GM18907 (cell line): ENCODE results near the gene MBD1.
"Not testable (repeated sequence)": the region's sequence is repeated elsewhere in the genome, so short reads cannot be mapped to it uniquely, and the experiment has no call there.

Experiments used
- ATAC-seq: cut with Tn5 transposase; IDR thresholded peaks from one replicate; pipeline ENCODE4 v1.9.1; 2021; ENCODE audit warnings: mild to moderate bottlenecking, moderate library complexity; ENCODE audit not compliant: unreplicated experiment

The MBD1 gene

DNA sequence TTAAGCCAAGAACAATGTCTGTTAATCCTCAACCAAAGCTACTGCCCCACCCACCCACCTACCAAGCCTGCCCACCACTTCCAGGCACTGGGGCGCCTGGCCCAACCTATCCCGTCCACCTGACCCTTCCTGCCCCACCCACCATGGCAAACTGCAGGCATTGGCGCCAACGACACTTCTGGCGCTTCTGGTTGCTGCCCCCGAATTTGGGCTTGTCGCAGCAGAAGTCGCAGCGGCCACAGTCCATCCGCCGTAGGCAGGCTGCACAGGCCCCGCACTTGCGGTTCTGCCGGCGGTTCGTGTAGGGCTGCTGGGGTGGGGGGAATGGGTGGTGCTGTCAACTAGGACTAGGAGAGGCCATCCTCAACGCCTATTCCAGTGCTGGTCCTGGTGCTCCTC is 7.3 kb downstream of the MBD1 start:
- no peak for ATAC-seq

DNA sequence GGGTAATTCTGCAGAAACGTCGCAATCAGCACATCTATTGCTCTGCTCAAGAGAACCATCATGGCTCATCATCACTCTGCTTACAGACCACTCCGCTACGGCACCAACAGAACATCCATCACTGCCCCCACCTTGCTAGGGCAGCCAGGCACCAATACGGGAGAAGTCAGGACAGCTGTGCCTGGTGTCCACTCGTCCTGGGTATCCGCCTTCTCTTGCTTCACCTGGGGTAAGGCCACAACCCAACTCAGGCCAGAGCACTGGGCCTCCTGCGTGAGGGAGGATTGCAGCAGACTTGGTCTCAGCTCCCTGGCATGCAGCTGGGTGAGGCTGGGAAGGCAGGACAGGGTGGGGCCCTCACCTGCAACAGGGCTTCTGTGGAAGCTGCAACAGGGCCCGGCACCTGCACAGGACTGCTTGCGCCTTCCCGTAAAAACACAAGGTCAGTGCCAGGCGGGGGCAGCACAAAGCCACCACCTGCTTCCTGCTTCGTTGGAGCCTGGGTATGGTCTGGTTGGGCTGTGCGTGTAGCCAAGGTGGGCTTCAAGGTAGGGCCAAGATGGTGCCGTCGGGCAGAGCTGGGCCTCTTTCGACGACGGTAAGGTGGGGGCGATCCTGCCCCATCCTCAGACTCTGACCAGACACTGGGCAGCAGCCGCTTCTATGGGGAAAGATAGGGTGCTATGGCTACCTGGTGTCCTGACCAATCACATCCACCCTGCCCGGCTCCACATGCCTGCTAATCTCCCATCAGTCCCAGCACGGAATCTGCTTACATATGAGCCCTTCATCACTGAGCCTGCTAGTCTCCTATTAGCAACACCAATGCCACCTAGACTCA is 7.9 kb downstream of the MBD1 start:
- no peak for ATAC-seq

DNA sequence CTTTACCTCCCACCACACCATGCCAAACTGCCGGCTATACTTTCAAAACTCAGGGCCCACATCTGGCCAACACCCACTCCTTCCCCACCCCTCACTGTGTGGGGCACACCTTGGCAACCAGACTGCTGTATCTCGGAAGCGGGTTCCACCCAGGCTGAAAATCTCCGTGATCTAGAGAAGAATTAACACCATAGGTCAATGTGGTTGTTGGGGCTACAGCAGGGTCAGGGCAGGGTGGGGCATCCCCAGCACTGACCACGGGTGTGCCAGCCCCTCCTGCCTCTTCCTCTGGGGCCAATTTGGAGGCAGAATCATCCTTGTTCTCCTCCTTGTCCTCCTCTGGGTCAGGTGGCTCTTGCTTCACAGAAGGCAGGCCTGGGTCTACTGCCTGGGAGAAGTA is 8.8 kb downstream of the MBD1 start:
- ATAC-seq = no peak

DNA sequence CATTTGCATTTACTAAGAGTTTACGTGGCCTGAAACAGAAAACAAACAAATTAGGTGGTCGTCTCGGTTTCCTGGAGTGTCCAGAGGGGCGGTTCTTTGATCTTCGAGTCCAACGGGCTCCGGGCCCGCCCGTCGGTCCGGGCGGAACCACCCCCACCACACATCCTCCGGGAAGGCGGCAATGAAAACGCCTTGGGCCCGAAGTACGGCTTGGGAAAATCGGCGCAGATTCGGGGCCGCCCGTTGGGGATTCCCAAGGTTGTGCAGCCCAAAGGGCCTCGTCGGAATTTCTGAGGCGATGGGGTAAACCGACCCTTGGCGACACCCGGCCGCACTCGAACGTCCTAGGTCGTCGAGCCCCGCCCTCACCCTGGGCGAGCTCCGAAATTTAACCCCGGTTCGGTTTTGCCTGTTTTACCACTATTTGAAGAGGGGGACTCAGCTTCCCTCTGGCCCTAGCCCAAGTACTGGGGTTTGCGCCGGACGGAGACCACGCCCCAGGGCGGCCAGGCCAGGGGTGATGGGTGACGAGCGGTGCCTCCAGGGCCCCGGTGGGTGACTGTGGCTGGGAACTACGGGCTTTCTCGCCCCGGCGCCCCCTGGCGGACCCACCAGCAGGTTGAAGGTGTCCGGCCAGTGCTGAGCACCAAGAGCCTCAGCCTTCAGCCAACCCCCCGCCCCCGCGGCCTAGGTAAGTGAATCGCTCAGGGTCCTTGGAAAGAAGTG is 13.1 kb downstream of the MBD1 start:
- peak; percentile 74 for ATAC-seq

DNA sequence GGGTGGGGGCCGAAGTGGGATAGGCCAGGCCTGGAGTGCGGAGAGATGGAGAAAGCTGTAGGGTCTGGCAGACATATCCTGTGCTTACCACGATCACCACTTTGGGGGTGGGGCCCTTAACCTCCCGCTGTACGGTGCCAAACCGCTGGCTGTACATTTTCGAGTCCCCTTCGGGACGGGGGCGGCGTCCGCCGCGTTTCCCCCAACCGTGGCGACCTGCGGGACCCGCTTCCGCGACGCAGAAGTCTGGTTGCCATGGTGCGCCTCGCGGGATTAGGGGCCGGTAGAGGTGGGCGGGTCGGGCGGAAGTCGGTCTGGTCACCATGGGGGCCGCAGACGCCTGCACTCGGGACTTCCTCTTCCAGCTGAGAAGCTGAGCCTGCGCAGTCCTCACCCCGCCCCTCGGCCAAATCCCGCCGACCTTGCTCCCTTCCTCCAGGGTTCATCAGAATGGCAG is 15.0 kb downstream of the MBD1 start, which contains the start of gene CFAP53:
CFAP53 (minus strand) TSS at position 248 of the 457 bp plus-strand sequence; CDS start at position 157, 91 bp downstream.
- peak; percentile 80 for ATAC-seq

DNA sequence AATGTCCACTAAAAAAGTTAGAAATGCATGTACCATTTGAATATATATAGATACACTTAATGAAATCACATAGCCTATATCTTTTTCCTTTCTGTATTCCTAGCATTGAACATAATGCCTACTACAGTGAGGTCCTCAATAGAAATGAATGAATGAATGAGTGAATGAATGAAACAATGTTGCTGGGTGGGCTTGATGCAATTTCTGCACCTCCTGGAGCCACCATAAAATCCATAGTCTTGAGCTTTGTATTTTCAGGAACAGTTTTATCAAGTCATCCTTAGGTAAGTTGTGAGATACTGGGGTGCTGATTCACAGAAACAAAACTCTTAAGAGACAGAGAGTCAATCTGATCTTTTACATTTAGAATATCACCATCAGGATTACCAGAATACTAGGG is 18.3 kb downstream of the MBD1 start:
- no peak for ATAC-seq

DNA sequence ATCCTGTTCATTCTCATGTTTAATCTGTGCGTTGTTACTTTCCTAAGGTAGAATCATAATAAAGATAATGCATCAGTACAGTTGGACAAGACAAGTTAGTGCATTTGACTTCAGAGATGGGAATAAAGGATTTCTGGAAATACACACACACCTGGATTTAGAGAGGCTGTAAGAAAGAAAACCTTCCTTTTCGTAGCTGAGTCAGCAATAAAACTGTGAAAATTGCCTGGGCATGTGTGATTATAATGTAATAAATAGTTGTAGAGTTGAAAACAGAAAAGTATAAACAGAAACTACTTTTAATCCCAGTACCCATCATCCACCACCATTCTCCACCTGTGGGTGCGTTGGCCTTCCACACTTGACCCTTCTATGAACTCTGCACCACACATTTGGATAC is 30.4 kb downstream of the MBD1 start:
- ATAC-seq = no peak

DNA sequence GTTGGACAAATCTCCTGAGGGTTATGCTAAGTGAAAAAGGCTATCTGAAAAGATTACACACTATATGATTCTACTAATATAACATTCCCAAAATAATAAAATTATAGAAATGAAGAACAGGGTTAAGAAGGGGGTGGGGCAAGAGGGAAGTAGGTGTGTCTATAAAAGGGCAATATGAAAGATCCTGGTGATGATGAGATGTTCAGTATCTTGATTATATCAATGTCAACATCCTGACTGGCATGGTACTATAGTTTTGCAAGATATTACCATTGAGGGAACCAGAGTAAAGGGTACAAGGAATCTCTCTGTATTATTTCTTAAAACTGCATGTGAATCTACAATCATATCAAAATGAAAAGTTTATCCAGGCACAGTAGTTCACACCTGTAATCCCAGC is 31.7 kb downstream of the MBD1 start:
- ATAC-seq = no peak

DNA sequence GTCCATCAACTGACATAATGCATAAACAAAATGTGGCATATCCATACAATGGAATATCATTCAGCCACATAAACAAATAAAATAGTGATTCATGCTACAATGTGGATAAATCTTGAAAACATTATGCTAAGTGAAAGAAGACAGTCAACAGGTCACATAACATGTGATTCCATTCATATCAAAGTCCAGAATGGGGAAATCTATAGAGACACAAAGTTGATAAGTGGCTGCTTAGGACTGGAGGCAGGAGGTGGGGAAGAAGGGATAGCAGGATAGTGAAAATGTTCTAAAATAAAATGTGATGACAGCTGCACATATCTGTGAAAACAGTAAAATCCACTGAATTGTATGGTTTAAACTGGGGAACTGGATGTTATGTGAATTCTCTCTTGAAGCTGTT is 33.8 kb downstream of the MBD1 start:
- no peak for ATAC-seq

DNA sequence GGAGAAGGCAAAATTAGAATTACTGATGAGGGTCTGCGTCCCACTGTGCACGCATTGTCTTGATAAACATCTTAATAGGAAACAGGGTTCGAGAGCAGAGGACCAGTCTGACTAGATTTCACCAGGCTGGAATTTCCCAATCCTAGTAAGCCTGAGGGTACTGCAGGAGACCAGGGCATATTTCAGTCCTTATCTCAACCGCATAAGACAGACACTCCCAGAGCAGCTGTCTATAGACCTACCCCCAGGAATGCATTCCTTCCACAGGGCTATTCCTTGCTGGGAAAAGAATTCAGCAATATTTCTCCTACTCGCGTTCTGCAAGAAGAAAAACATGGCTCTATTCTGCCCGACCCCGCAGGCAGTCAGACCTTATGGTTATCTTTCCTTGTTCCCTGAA is 39.6 kb downstream of the MBD1 start:
- not testable (repeated sequence) for ATAC-seq

DNA sequence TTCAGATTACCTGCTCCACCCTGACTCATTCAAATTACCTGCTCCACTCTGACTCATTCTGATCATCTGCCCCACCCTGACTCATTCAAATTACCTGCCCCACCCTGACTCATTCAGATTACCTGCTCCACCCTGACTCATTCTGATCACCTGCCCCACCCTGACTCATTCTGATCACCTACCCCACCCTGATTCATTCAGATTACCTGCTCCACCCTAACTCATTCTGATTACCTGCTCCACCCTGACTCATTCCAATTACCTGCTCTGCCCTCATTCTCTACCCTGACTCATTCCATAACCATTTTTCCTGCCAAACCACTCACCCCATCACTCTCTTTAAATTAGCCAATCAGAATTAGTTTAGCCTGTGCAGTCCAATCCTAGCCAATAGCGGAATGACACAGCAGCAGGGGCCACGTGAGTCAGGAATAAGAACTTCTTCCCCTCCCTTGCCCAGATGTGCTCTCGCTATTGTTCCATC is 41.2 kb downstream of the MBD1 start:
- no peak for ATAC-seq

DNA sequence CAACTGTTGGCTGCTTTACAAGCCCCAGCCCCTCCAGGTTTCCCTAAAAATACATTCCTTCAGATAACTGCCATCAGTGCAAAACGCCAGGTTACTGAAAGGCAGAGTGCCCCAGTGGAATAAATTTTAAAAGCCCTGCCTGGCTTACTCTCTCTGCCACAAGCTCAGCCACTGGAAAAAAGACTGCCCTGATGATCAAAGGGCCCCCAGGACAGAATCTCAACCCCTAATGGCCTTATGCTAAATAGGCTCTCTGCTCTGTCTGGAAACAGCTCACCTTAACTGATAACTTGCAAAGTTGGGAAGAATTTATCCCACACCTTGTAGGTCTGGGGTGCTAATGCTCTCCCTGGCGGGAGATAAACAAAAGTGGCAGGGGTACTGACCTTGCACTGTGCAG is 48.9 kb downstream of the MBD1 start:
- no peak for ATAC-seq

DNA sequence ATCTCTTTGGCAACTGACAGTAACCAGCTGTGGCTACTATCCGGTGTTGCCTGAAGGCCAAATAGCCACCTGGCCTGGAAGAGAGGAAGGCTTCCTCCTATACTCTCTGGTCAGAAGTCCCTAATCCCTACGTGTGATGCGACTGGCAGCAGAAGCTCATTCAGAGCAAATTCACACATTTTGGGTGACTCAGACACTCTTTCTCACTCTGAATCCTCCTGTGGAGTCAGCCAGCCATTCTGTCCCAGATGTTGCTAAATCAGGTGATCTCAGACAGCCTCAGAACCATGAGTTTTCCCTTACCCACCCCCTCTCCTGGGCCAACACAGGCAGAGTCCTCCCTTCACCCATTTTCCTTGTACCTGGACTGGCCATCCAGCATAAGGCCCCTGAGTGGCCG is 49.7 kb downstream of the MBD1 start:
- no peak for ATAC-seq

DNA sequence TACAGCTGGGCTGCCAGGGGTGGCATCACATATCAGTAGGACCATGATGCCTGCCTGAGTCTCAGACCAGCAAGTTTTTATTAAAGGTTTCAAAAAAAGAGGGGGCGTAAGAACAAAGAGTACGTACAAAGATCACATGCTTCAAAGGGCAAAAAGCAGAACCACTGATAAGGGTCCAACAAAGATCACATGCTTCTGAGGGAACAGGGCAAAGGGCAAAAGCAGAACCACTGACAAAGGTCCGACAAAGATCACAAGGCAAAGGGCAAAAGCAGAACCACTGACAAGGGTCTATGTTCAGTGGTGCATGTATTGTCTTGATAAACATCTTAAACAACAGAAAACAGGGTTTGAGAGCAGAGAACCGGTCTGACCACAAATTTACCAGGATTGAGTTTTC is 61.1 kb downstream of the MBD1 start:
- not testable (repeated sequence) for ATAC-seq
